GM13976 (cell line): ENCODE measurements around the gene SFR1.

ENCODE experiments used
- DNase-seq: peaks from one replicate; pipeline ENCODE4 v3.0.0; 2012; ENCODE audit warnings: low spot score
- CTCF ChIP-seq: IDR thresholded peaks from 2 replicates; pipeline ENCODE4 v1.5.1; 2012; ENCODE audit warnings: borderline replicate concordance, mild to moderate bottlenecking; ENCODE audit not compliant: insufficient read depth; ENCODE audit errors: extremely low read depth, missing control alignments, control extremely low read depth
- in situ Hi-C: fragments of 300-500 bp; cut with MboI; formaldehyde crosslinking; loops from one replicate; pipeline ENCODE4 v1.12.0; 2022; ENCODE audit warnings: low sequenced_read_pairs, mixed read lengths, inconsistent platforms; ENCODE audit not compliant: unreplicated experiment

The SFR1 gene, protein sequence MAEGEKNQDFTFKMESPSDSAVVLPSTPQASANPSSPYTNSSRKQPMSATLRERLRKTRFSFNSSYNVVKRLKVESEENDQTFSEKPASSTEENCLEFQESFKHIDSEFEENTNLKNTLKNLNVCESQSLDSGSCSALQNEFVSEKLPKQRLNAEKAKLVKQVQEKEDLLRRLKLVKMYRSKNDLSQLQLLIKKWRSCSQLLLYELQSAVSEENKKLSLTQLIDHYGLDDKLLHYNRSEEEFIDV

DNA sequence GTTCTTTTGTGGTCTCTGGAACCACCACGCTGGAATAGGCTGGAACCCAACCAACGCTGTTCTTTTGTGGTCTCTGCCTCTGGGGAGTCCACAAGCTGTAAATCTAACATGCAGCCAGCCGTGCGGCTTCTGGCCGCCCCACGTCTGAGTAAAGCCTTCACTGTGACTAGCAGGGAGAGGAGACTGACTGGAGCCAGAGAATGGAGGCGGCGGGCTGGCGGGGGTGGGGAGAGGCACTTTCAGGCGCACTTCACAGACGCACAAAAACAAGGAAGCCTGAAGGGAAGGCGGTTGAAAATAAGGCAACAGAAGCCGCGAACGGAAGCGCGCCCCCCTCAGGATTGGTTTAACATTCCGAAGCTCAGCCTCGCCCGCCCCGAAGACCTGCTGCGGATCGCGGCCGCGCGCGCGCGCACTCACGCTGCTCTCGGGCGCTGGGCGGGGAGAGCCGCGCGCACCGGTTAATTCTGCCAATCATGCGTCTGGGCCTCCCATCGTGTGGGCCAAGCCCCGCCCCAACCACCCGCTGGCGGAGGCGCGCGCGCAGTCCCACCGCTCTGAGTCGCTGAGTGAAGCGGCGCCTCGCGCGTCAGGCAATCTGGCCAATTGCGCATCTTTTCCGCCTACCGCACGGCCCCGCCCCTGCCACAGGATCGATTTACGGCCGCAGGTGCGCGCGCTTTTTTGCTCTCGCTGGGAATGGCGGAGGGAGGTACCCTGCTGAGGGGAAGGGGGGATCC lies at the start of gene SFR1:
TSS of gene SFR1 (plus strand) at position 687 of the 740 bp plus-strand sequence. CDS start at position 700, 13 bp downstream.
- peak; percentile 95 for DNase-seq
- in situ Hi-C loops = no loop called here
- peak; percentile 82 for TF ChIP-seq CTCF

DNA sequence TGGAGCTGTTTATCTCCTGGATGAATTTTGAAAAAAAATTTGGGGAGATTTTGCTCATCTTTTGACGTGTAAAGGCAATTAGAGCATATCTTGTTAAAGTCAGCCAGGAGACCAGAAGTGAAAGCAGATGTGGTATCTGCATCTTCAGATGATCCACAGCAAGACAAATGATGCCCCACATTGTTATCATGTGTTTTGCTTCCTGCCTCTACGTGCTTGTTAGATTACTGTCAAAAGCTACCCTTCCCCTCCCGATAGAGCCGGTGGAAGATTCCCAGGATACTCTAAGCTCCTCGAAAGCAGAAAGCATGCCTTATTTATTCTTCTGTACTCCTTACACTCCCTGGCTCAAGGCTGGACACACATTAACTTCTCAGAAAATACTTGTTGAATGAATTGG lies 49.2 kb upstream of the SFR1 start:
- in situ Hi-C loops = no loop called here
- no peak for TF ChIP-seq CTCF
- no peak for DNase-seq

GRCh38 chr10:104074505-104074904 lies 47.5 kb upstream of the SFR1 start:
- no peak for TF ChIP-seq CTCF
- in situ Hi-C loops = no loop called here
- DNase-seq = no peak

GRCh38 chr10:104076743-104077160 lies 45.2 kb upstream of the SFR1 start:
- DNase-seq = no peak
- TF ChIP-seq CTCF = no peak
- in situ Hi-C loops = no loop called here

DNA sequence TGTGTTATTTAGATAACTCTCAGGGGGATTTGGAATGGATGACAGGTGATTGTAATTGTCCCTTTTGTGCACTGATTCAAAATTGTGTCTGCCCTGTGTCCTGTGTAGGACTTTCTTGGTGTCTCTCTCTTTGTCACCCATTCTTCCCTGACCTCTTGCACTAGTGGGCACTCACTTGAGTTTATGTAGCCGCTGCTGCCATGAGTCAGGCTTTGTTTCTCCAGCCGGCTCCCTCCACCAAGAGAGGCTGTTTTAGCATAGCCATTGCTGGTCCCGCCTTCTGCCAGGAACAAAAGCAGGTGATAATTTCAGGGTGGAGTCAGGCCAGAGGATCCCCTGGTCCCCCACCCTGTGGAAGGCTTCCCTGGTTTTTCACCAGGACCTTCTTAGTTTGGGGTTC lies 44.7 kb upstream of the SFR1 start:
- in situ Hi-C loops = no loop called here
- no peak for DNase-seq
- TF ChIP-seq CTCF = no peak

GRCh38 chr10:104077663-104078151 lies 44.3 kb upstream of the SFR1 start:
- no peak for DNase-seq
- TF ChIP-seq CTCF = no peak
- in situ Hi-C loops = no loop called here

DNA sequence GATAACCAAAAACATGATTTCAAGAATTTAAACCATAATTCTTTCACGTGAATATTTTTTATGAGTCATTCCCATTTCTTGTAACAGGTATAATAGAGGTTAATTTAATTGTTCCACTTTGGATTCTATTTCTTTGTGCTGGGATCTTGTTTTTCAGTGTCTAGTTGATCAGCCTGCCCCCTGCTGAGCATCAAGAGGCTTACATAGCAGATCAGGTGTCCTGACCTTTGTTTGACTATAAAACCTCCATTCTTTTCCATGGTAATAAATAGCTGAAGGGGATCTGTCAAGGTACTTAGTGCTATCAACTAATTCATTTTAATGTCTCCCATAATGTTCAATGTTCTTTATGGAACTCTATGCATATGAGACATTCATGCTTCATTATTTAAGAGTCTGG lies 41.2 kb upstream of the SFR1 start:
- TF ChIP-seq CTCF = no peak
- DNase-seq = no peak
- in situ Hi-C loops = no loop called here
